Middle frontal gyrus (tissue), 1 donor: Measurements from ENCODE around the gene RAB40C.

Experiments used
- DNase-seq: peaks from one replicate; pipeline ENCODE4 v3.0.0-alpha.2; 2015; ENCODE audit warnings: low spot score; ENCODE audit errors: extremely low spot score

RAB40C gene

DNA sequence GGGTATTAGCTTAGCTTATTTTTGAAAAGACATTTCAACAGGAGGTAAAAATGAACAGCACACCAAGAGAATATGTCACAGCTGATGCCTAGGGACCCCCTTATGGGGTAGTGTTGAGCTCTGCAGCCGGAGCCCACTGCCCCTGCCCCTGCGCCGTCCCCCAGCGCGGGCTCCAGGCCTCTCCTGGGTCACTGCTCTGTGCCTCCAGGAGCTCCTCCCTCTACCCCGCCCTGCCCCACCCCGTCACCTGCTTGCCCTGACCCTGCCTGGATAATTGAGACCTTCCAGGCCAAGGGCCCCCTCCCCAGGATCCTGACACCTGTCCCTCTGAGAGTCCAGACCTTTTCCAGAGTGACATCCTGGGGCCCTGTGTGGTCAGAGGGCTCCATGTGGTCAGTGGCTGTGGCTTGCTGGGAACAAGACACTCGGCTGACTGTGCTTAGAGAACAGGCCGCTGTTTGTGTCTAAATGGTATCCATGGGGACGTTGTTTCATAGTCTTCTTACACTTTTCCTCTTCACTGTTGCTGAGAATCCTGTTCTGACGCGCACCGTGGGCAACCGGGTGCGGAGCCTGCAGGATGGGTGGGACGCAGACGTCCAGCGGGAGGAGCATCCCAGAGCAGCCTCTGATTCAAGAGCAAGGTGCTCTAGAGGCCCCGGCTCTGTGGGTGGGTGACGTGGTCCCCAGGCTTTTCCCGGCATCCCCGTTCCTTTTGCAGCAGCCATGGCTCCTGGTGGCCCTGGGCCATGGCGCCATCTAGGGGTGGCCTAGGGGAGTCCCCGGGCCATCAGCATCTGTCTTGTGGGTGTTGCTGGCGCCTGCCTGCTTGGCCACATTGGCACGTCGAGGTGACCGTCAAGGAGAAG is 20.9 kb downstream of the RAB40C start:
- DNase-seq: no peak

DNA sequence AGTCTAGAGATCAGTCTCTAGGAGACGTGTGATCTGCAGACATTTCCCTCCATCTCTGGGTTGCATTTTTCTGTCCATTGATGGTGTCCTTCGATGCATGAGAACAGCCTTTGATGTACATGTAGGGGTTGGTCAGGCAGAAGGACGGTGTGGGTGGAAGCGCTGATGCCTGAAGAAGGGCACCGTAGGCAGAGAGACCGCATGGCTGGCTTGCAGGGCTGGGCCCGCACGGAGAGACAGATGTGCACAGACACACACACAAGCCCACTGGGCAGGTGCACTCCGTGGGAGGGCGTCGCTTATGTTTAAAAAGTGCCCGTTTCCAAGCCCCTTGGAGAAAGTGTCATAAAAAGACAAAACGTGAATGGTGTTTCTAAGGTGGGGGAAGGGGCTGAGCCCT is 25.3 kb downstream of the RAB40C start:
- no peak for DNase-seq

DNA sequence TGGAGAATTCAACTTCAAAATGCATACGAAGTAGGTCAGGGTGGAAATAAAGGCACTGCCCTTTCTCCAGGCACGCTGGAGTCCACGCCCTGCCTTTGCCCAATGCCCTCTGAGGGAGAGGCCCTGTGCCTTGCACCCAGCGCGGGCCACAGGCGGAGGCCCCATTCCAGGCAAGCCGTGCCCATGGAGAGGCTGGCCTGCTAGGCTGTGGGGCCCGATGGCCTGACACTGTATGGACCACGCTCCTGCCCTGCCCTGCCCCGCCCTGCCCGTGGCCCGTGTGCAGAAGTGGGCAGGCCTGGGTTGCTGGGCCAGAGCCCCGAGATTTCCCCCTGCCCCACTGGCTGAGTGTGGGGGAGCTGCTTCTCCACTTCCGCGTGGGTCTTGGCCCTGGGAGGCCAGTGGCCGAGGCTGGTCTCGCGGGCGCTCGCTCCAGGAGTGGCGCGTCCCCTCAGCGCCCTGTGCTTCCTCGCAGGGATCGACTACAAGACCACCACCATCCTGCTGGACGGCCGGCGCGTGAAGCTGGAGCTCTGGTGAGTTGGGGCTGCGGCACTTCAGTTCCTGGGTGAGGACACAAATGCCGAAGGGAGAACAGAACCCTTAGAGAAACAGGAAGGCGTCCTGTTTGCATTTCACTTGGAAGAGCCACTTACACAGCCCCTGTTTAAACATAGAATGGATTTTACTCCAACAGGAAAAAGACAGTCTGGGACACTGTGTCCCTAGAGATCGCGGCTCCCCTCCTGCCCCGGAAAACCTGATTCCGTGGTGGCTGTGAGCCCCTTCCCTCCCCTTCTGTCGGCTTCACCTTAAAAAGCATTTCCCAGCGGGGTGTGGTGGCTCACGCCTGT is 27.1 kb downstream of the RAB40C start:
- no peak for DNase-seq

DNA sequence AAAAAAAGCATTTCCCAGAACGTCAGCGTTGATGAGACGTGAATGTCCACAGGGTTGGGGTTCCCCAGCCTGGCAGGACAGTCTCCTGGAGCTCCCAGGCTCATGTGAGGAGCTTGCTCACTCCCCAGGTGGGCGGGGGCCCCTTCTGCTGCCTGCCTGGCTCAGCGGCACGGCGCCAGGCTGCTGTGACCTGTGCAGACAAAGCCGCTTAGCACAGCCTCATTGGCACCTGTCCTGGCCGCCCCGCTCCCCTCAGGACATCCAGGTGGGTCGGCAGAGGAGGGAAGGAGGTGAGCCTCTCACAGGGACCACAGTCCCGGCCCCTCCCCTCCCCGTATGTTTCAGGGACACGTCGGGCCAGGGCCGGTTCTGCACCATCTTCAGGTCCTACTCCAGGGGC is 28.0 kb downstream of the RAB40C start:
- no peak for DNase-seq

DNA sequence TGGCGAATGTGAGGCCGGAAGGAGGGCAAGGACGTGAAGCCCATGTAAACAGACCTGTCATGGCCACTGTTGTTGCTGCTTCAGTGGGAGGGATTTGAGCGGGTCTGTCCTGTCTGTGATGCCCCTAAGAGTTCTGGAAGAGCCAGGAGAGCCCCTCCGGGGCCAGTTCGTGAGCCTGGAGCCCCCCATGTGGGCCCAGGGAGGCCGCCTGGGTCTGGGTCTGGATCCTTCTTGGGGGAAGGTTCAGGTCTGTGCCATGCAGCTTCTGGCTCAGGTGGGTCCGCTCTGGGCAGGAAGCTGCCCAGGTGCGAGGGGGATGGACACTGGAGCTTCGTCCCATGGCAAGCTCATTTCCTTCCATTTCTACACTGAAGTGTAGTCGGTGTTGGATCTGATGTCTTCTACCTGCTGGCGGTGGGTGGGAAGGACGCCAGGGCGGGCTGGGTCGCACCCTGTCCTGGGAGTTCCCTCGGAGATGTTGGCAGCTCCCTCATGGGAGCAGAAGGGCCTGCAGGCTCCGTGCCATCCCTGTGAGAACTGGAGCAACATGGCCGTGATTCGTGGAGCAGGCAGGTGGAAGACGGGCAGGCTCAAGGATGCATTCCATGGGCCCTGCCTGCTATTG is 29.7 kb downstream of the RAB40C start:
- DNase-seq: no peak

DNA sequence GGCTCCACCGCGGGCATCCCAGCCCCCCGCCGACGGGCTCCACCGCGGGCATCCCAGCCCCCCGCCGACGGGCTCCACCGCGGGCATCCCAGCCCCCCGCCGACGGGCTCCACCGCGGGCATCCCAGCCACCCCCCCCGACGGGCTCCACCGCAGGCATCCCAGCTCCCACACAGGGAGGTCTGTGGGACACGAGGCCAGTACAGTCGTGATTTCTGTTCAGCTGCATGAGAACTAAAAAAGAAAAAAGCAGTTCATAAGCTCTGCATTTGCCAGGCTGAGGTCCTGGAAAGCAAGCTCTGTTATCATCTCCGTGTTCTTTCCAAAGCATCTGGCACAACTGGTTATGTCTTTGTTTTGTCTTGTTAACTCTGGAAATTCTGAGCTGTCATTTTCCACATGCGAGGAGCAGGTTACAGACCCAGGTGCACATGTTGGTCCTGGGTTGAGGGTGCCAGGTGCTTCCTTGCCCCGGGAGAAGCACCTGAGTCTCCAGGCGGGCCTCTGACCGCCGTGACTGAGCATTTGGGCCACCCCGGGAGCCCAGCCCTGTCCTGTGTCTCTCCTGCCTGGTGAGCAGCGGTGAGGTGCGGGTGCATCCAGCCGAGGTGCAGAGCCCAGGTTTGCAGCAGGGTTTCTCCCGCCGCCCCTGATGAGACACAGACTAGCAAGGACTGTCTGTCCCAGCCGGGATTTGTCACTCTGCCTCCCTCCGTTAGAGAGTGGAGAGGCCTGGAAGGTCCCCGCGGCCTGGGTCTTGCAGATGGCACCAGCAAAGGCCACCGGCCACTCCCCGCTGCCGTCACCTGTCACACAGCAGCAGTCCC is 31.0 kb downstream of the RAB40C start:
- DNase-seq: no peak

DNA sequence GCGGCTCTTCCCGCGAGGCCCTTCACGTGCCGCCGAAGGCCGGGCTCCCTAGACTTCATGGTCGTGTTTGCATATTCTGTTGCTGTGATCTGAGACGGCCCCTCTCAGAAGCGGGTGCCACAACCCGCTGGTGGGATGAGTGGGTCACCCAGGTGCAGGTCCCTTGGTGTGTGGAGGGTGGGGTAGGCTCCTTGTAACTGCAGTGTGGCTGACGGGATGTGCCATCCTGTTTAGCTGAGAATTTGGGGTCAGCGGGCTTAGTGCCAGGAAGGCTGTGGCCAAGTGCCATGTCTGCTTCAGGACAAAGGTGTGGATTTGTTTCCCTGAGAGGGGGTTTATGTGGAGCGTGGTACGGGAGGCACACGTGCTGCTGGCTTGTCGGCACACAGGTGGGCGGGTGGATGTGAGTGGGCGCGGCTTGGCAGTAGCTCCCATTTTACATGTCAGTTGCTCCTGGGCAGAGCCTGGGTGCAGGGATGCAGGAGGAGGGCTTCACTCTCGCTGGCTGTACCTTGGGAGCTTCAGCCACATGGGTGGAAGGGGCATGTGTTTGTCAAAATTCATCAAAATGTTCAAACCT is 31.8 kb downstream of the RAB40C start:
- no peak for DNase-seq

DNA sequence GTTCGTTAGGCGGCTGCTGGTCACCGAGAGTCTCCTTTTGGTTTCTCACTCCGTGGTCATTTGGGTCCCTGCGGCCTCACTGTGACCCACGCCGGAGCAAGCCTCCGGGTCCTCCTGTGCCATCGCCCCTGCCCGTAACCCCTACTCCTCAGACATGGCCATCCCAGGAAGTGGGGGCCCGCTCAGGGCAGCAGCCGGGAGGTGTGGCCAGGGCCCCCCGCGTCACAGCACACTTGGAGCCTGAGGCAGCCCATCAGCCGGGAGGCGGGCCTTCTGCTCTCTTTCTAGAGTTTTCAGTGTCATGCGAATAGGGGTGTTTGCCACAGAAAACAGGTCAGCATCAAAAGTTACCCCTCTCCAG is 33.0 kb downstream of the RAB40C start:
- no peak for DNase-seq

DNA sequence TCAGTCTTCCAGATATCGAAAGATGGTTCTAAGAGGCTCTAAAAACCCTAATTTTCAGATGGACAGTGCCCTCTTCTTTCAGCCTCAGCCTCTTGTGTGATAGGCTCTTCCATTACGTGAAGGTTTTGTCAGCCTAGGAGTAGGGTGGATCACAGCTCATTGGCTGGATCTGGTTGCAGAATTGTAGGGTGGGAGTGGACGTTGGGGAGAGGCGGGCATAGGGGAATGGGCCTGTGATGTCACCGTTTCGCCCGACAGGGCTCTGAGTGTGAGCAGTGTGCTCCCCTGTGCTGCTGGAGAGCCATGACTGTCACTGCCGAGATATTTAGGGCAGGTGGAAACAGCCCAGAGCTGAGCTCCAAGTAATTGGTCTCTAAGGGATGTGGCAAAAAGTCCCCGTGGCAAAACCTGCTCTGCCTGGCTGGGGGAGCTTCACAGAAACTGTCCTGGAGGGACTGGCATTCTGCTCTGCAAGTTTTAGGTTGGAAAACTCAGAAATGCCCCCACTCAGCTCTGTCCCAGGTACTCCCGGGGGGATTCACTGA is 34.7 kb downstream of the RAB40C start:
- no peak for DNase-seq

DNA sequence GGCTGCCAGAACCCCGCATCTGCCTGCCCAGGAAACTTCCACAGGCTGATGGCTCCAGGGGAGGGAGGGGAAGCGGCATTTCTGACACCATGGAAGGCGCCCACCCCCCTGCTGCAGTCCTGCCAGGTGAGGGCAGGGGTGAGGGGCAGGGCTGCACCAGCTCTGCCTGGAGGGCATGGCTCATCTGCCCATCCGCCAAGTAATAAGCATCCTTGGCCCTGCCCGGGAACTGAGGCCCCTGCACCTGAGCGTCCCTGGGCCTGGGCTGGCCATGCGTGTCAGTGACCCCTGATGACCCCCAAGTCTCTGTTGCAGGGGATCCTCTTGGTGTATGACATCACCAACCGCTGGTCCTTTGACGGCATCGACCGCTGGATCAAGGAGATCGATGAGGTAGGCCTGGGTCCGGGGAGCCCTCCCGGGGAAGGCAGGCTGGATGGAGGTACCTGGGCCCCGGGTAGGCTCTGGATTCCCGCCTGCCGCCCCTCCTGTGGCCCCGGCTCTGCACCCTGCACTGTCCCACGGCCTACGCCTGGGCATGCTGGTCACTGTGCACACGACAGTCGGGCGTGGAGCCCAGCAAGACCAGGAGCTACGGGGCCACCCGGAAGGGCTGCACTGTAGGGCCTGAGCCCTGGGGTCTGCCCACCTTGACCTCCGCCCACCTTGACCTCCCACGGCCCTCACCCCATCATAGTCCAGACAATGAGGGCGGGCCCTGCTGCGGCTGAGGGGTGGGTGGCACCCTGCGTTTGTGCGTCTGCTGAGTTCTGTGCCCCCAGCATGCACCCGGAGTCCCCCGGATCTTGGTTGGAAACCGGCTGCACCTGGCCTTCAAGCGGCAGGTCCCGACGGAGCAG is 35.5 kb downstream of the RAB40C start:
- no peak for DNase-seq

DNA sequence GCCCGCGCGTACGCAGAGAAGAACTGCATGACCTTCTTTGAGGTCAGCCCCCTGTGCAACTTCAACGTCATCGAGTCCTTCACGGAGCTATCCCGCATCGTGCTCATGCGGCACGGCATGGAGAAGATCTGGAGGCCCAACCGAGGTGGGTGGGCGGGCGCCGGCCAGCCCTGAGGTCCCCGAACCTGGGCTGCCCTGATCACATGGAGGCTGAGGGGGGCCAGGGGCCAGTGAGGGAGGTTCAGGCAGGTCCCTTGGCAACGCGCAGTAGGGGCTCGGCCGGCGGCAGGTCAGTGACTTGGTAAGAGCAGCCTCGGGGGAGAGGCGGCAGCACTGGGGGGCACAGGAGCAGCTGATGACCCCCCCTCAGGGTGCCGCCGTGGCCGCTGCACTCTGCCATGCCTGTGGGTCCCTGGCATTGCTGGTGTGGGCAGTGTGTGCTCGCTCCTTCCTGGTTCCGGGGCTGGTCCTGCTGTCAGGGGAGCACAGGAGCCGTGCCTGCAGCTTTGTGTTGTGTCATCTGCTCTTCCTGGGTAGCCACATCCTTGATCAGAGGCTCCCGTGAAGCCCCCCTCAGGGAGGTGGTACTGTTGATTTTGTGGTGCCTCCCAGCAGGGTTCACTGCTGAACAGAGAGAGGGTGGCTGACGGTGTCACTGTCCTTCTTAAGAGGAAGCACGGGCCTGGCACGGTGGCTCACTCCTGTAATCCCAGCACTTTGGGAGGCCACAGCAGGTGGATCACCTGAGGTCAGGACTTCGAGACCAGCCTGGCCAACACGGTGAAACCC is 36.3 kb downstream of the RAB40C start:
- DNase-seq: no peak

DNA sequence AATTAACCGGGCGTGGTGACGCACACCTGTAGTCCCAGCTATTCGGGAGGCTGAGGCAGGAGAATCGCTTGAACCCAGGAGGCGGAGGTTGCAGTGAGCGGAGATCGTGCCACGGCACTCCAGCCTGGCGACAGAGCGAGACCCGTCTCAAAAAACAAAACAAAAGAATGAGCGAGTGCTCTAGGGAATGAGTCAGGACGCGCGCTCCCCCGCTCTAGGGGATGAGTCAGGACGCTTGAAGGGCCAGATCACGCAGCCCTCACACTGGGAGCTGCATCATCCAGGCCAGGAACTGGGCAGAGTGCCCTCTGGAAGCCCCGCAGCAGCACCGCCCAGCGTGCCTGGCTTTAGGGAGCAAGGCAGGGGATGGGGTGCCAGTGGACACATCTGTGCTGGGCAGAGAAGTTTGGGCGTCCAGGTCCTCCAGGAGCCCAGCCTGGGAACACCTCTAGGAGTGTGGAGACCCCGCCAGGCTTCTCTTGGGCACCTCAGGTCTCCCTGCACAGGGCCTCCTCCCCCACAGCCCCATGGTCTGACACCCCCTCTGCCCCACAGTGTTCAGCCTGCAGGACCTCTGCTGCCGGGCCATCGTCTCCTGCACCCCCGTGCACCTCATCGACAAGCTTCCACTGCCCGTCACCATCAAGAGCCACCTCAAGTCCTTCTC is 37.1 kb downstream of the RAB40C start:
- peak; percentile 33 for DNase-seq

DNA sequence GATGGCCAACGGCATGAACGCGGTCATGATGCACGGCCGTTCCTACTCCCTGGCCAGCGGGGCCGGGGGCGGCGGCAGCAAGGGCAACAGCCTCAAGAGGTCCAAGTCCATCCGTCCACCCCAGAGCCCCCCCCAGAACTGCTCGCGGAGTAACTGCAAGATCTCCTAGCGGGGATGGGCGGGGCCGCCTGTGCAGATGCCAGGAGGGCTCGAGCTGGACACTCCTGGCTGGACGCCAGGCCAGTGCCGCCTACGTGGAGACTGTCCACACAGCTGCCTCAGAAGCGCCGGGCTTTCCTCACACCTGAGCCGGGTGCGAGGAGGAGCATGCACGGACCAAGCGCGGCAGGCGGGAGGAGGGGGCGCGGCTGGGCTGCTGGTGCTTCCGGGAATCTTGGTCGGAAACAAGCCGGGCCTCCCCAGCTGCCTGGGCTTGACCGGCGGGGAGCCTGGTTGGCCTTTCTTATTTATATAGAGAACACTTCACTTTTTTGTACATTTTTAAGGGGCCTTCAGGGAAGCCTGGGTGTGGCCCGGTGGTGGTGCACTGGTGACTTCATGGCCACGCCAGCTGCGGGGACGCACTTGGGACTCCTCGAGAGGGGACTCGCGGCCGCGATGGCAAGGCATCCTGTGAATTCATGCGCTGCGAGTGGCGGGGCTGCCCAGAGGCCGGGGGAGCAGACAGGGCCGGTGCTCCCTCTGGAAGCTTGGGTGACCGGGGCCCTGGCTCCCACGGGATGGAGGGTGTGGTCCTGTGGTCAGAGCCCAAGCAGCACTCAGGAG is 37.8 kb downstream of the RAB40C start:
- DNase-seq: no peak

DNA sequence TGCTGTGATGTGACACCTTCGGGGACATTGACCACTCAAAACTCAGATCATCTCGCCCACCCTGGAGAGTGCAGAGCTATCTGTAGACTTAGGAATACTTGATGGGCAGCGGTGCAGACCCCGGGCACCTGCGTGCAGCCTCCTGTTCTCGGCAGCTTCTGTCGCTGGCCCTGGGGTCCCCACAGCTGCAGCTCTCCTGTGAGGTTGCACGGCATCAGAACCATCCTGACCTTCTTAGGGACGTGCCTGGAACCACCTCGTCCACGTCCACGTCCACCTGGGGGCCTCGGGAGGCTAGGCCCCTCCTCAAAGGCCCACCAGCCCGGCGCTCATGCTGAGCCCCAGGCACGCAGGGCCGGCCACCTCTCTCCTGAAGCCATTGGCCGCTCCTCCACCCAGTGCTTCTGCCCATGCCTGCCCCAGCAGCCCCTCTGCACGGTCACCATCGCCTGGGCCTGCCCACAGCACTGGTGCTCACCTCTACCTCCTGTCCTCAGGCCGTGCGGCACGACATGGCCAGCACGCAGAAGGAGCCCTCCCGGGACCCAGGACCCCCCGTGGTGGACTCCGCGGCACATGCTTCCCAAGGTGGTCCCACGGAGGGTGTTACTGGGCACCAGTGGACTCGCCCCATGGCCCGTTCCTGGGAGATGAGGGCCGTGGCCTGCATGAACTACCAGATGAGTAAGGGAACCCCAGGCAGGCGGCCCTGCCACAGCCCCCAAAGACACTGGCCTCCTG is 38.6 kb downstream of the RAB40C start:
- DNase-seq: no peak

DNA sequence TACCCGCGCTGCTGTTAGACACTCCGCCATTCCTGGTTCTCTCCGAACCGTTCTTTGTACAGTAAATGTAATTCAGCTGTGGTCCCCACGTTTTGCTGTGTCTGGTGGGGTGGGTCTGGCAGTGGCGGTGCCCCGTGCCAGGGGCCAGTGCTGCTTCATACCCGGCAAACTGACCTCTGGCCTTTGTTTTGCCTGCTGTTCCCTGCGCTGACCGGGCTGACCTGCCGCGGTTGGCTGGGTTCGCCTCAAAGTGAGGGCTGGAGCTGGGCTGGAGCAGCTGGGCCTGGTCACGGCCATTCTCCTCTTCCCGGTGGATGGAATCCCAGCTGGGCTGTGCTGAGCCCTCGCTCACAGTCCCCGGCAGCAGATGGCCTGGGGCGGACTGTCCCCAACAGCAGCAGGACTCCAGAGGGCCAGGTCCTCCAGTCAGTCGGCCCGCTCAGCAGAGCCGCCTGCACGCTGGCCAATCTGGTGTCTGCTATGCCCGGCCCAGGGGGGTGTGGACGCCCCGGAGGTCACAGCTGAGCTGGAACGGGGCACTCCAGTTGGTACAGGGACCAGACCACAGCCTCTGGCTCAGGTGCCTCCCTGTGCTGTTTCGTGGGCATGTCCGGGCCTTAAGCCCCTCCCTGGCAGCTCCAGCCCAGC is 39.4 kb downstream of the RAB40C start:
- DNase-seq: no peak

DNA sequence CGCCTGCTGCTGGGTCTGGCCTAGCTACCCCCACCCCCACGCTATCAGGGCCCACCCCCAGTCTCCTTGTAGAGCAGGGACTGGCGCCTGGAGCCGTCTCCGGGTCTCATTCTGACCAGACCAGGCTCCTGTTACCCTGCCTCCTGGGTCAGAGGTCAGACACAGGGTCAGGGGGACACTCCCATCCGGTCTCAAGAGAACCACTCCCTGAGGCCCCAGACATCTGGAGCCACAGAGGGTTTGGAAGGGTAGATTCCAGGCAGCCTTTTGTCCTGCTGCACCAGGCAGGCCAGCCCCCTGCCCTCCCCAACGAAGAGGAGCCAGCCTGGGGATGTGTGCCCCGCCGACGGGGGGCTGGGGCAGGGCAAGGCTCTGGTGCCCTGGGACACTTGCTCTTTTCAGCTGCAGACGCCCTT is 40.0 kb downstream of the RAB40C start:
- no peak for DNase-seq
